ENCODE data around the gene KCNMA1.

The KCNMA1 gene

GRCh38 chr10:77485847-77486246, 151.8 kb downstream of the KCNMA1 start:
- no peak for DNase-seq (ENCODE audit: low read depth)

DNA sequence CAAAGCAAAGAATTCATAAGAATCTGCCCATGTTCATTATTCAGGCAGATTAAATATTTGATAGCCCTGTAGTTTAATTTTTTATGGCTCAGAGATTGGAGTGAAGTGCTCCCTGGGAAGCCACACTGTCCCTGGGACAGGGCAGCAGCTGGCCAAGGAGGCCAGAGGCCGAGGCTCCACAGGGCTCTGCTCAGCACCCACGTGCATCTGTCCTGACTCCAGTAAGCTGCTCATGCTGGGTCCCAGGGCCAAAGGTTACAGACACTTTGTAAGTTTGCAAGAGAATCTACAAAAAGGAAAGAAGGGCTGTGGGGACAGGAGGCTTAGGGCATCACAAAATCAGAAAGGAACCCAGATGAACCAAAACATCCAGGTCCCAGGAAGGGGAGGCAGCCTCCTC, 155.5 kb downstream of the KCNMA1 start:
- no peak for DNase-seq (ENCODE audit: low read depth)

- DNase-seq (ENCODE audit: low read depth) = no peak
Measured at GRCh38 chr10:77479586-77479985, 158.0 kb downstream of the KCNMA1 start.

DNA sequence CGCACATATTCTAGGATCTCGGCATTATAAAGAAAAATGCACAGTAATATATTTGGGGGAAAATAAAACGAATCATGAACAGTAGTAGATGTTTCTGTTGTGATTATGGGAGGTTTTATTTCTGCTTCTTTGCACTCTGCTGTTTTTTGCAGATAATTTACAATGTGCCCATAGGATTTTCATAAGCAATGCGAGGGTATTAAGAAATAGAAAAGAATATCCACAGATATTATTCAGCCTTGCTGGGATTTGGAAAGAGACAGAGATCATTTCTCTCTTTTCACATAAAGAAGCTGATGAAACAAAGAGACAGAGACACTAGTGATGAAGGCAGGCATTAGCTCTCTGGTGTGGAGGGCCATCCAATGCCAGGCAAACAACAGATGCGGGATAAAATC, 158.6 kb downstream of the KCNMA1 start:
- no peak for DNase-seq (ENCODE audit: low read depth)

GRCh38 chr10:77478247-77478961, 159.2 kb downstream of the KCNMA1 start:
- DNase-seq (ENCODE audit: low read depth) = no peak

GRCh38 chr10:77475522-77475921, 162.1 kb downstream of the KCNMA1 start:
- no peak for DNase-seq (ENCODE audit: low read depth)

DNA sequence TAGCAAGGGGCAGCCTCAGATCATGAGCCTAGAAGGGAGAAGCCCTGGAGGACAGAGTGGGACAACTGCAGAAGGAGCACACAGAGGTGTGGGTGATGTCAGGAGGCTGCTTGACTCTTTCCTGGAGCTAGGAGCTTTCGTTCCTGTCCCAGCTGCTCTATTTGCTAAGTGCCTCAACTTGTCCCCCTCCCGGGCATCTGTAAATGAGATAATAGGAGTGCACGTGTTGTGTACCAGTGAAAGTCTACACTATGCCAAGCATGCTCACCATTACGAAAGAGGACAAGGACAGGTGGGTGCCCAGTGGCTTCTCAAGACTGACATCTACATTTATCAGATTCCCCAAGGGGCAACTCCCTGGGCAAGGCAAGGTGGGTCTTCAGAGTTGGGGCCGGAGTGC, 162.7 kb downstream of the KCNMA1 start:
- no peak for DNase-seq (ENCODE audit: low read depth)

DNA sequence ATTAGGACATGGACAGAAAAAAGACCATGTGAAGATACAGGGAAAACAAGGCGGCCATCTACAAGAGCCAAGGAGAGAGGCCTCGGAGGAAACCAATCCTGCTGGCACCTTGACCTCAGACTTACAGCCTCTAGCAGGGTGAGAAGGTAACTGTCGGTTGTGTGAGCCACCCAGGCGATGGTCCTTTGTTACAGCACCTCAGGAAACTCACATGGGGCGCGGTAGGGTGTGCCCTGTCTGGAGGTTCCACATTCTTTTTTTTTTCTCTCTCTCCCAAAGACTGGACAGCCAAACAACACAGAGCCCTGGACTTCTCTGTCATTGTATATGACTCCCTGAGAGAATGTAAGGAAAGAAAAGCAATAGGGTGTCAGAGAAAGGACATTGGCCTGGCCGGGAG, 163.2 kb downstream of the KCNMA1 start:
- no peak for DNase-seq (ENCODE audit: low read depth)

GRCh38 chr10:77472146-77472545, 165.5 kb downstream of the KCNMA1 start:
- DNase-seq (ENCODE audit: low read depth) = no peak

- DNase-seq (ENCODE audit: low read depth) = no peak
Measured at GRCh38 chr10:77471069-77471536, 166.5 kb downstream of the KCNMA1 start.

DNA sequence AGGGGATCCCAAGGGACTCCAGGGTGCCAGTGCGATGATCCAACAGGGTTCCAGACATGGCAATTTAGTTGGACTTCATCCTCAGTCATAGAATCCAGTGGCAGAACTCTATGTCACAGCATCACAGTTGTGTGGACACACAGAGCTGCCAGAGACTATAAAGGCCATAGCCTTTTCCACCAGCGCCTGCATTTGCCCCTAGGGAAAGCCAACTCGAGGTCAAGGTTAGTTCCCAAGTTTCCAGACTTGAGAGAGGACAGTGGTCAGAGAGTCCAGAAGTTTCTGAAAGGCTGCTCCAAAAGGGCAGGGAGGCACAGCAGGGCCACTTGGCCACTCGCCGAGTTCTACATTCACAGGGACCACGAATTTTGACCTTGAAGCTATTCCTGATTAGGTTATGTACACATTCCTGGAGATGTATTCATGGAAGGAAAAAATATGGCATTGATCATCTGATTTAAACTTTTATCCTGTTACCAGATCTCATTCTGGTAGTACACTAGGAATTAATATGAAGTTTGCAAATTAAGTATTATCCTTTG, 170.1 kb downstream of the KCNMA1 start:
- no peak for DNase-seq (ENCODE audit: low read depth)

GRCh38 chr10:77463967-77464745, 173.5 kb downstream of the KCNMA1 start:
- DNase-seq (ENCODE audit: low read depth) = no peak

DNA sequence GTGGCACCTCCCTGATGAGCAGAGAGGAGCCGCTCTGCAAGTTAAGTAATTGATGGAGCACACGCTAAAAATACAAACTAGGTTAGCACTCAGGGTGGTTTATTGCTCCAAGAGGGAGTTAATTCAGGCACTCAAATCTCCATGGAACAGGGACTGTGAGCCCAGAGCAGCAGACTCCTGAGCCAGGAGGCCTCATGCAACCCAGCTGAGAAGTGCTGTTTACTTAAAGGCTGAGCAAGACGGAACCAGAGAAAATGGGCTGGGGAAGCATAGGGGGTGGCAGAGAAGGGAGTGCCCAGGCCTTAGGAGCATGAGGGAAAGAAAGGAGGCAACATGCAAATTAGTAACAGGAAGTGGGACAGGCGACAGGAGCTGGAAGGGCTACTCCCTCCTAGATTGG, 174.1 kb downstream of the KCNMA1 start:
- DNase-seq (ENCODE audit: low read depth) = no peak

DNA sequence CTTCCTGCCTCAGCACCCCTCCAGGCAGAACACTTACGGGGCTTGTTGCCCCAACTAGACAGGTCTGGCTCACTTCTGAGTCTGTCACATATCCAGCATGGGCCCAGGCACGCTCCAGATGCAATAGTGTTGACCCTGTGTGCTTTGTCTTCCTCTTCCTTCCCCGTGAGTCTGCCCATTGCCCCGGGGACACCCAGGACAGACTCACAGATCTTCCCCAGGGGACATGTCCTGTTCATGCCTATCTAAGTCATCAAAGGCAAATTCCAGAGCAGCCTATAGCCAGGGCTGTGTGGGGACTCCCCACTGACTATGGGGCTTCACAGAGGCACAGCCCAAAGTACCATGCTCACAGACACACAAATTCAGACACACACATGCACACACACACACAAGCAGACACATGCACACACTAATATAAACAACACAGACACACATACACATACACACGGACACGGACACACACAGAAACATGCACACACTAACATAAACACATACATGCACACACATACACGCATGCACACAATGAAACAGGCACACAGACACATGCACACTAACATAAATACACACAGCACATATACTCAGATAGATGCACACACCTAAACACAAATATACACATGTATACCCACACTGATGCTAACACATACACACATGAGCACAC, 175.8 kb downstream of the KCNMA1 start:
- DNase-seq (ENCODE audit: low read depth) = no peak

- DNase-seq (ENCODE audit: low read depth) = no peak
Measured at GRCh38 chr10:77459905-77460304, 177.7 kb downstream of the KCNMA1 start.

DNA sequence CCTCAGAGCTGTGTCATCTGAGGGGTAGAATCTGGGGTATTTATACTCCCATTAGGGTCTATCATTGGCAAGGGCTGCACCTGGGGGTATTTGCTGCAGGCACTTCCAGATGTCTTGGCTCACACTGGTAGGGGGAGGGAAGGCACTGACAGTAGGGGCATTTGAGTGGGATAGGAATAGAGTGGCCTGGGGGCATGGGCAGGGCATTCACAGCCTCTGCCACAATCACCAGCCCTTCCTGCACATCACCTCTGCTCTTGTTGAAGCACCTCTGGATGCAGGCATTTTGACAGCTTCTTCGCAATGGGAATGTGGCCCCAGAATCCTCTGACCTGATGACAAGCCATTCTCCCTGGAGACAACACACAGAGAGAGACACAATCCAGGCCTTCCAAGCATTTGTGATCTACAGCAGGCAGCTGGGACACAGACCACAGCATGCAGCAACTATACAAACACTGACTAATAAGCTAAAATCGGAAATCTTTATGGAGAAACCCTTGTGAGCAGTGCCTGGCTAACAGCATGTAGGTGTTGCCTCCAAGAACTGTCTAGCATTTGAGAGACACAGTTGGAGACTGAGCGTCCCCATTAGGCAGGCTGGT, 178.5 kb downstream of the KCNMA1 start:
- DNase-seq (ENCODE audit: low read depth) = no peak

DNA sequence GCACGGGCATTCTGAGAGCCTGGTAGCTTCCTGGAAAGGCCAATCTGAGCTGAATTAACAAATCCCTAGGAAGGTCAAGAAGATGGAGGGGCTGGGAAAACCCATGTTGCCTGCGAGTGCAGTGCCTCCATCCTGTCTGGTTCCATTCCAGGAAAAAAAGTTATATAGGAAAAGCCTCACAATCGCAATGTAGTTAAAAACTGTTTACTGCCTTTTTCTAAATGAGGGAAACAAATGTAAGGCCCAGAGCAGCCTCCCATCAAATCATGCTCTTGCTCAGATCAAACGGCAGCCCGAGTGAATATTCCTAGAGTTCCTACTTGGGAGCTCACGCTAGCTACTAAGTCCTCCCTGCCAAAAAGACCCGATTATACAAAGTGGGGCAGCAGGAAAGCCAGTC, 179.9 kb downstream of the KCNMA1 start:
- DNase-seq (ENCODE audit: low read depth) = no peak

DNA sequence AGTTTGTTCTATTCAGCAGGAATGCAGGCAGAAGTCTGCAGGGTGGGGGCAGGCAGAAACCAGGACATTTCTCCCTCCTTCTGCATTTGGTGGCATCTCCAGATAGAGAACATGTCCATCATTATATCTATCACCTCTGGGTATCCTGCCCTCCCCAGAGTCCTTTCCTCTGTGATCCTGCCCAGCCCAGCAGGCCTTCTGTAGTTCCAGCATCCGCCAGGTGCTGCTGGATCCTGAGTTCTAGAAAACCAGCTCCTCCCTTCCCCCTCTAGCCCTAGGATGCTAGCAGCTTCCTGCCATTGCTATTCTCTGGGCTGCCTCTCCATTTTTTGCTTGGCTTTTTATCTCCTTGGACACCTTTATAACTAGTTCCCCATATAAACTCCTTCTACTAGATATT, 180.3 kb downstream of the KCNMA1 start:
- DNase-seq (ENCODE audit: low read depth) = no peak

- no peak for DNase-seq (ENCODE audit: low read depth)
Measured at GRCh38 chr10:77456414-77456813, 181.2 kb downstream of the KCNMA1 start.

GRCh38 chr10:77455561-77455960, 182.0 kb downstream of the KCNMA1 start:
- no peak for DNase-seq (ENCODE audit: low read depth)

DNA sequence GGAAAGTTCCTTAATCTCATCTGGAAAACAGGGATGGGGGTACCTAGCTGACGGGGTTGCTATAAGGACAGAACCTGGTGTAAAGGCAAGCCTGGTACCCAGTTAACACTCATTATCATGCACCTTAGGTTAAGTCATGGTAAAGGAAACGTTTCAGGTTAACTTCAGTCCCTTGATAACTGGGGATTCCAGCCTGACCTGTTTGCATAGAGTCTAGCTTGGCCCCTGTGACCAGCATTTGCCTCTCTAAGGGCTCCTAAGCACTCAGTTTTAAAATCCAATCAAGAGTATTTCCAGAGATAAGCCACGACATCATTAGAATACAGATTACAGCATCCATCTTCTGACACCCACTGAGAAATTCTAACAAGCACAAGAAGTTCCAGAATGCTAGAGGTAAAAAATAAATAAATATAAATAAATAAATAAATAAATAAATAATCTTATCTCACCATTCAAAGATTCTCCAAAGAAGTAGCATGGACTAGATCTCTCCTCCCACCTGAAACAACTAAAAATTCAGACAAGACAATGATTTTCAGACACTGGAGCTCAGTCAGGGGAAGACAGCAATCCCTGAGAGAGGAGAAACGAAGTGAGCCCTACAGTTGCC, 184.6 kb downstream of the KCNMA1 start:
- DNase-seq (ENCODE audit: low read depth) = no peak

GRCh38 chr10:77451886-77452285, 185.7 kb downstream of the KCNMA1 start:
- no peak for DNase-seq (ENCODE audit: low read depth)

Data from stimulated activated CD8-positive, alpha-beta memory T cell treated with anti-CD3 and anti-CD28 coated beads, Interleukin-12 subunit alpha, Interleukin-12 subunit beta, amount 100 ng/mL, for 1 hour (primary cell).